ENCODE measurements around the gene SERBP1.

DNA sequence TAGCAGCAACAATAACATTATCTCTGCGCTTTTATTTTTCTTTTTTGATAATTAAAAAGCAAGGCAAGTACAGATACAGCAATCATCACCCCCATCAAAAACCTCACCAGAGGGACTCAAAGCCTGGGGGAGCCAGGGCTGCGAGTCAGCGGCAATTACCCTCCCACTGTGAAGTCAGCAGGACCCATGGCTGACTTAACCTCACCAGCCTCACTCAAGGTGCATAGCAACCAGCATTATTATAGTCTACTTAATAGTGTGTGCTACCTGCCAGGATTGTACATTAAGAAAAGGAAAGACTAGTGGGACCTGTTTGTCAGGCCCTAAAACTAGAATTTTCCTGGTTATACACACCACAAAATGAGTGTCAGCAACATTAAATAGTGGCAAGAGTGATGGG is 28.9 kb upstream of the SERBP1 start:
- TF ChIP-seq, protein P1, sequence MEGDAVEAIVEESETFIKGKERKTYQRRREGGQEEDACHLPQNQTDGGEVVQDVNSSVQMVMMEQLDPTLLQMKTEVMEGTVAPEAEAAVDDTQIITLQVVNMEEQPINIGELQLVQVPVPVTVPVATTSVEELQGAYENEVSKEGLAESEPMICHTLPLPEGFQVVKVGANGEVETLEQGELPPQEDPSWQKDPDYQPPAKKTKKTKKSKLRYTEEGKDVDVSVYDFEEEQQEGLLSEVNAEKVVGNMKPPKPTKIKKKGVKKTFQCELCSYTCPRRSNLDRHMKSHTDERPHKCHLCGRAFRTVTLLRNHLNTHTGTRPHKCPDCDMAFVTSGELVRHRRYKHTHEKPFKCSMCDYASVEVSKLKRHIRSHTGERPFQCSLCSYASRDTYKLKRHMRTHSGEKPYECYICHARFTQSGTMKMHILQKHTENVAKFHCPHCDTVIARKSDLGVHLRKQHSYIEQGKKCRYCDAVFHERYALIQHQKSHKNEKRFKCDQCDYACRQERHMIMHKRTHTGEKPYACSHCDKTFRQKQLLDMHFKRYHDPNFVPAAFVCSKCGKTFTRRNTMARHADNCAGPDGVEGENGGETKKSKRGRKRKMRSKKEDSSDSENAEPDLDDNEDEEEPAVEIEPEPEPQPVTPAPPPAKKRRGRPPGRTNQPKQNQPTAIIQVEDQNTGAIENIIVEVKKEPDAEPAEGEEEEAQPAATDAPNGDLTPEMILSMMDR (IDR thresholded peaks at IDR 0.05): no peak
- TF ChIP-seq POLR2A (IDR thresholded peaks at IDR 0.05): no peak
